ENCODE data around the gene TSR3.

DNA sequence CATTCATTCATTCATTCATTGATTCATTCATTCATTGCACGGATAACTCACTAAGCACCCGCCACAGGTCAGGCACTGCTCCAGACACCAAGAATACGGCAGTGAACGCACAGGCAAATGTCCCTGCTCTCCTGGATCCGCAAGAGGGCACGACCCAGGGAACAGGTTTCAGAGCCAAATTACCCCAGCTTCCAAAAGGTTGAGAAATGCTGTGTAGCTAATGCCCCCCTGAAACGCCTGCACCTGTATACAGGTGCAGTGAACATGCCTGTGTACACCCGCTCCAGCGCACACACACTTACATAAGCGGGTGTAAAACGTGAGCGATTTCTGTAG lies 51.8 kb downstream of the TSR3 start:
- TF ChIP-seq BHLHE40 (IDR thresholded peaks at IDR 0.05; ENCODE audit: low read length) (no peak), ZNF3 (CRISPR knock-in tag; IDR thresholded peaks at IDR 0.05) (no peak), ZKSCAN1 (IDR thresholded peaks at IDR 0.05; ENCODE audit: low read length) (no peak), SIN3A (IDR thresholded peaks at IDR 0.05; ENCODE audit: borderline replicate concordance, low read depth, low read length) (no peak), MZF1 (CRISPR knock-in tag; IDR thresholded peaks at IDR 0.05; ENCODE audit: borderline replicate concordance) (no peak), ZNF10 (CRISPR knock-in tag; IDR thresholded peaks at IDR 0.05; ENCODE audit: borderline replicate concordance, low read depth) (no peak), POLR2AphosphoS5 (IDR thresholded peaks at IDR 0.05; ENCODE audit: low read depth, low read length) (no peak)
- TF ChIP-seq, protein P1, sequence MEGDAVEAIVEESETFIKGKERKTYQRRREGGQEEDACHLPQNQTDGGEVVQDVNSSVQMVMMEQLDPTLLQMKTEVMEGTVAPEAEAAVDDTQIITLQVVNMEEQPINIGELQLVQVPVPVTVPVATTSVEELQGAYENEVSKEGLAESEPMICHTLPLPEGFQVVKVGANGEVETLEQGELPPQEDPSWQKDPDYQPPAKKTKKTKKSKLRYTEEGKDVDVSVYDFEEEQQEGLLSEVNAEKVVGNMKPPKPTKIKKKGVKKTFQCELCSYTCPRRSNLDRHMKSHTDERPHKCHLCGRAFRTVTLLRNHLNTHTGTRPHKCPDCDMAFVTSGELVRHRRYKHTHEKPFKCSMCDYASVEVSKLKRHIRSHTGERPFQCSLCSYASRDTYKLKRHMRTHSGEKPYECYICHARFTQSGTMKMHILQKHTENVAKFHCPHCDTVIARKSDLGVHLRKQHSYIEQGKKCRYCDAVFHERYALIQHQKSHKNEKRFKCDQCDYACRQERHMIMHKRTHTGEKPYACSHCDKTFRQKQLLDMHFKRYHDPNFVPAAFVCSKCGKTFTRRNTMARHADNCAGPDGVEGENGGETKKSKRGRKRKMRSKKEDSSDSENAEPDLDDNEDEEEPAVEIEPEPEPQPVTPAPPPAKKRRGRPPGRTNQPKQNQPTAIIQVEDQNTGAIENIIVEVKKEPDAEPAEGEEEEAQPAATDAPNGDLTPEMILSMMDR (CRISPR knock-in tag; IDR thresholded peaks at IDR 0.05): no peak
- TF ChIP-seq, protein P2, sequence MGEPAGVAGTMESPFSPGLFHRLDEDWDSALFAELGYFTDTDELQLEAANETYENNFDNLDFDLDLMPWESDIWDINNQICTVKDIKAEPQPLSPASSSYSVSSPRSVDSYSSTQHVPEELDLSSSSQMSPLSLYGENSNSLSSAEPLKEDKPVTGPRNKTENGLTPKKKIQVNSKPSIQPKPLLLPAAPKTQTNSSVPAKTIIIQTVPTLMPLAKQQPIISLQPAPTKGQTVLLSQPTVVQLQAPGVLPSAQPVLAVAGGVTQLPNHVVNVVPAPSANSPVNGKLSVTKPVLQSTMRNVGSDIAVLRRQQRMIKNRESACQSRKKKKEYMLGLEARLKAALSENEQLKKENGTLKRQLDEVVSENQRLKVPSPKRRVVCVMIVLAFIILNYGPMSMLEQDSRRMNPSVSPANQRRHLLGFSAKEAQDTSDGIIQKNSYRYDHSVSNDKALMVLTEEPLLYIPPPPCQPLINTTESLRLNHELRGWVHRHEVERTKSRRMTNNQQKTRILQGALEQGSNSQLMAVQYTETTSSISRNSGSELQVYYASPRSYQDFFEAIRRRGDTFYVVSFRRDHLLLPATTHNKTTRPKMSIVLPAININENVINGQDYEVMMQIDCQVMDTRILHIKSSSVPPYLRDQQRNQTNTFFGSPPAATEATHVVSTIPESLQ (CRISPR knock-in tag; conservative IDR thresholded peaks at IDR 0.05): no peak
